Ovary (tissue), 3 donors: ENCODE data around the gene ADPGK.

Experiments
- POLR2A ChIP-seq: fragments of 450-650 bp; IDR thresholded peaks from one replicate; pipeline ENCODE4 v1.6.1; 2017; ENCODE audit warnings: antibody characterized with exemption, mild to moderate bottlenecking, moderate library complexity
- TF ChIP-seq, protein P1 (sequence below), 3 donors: fragments of 450-650 bp in 2 of 3; fragments of 200-600 bp in 1 of 3; IDR thresholded peaks; one replicate each; pipeline versions ENCODE4 v1.5.1 to v1.8.0; 2016 to 2022; ENCODE audit warnings: antibody characterized with exemption in 3 of 3, mild to moderate bottlenecking in 1 of 3
- donor health status: DM: no; HTN: no; CAD: no.

DNA sequence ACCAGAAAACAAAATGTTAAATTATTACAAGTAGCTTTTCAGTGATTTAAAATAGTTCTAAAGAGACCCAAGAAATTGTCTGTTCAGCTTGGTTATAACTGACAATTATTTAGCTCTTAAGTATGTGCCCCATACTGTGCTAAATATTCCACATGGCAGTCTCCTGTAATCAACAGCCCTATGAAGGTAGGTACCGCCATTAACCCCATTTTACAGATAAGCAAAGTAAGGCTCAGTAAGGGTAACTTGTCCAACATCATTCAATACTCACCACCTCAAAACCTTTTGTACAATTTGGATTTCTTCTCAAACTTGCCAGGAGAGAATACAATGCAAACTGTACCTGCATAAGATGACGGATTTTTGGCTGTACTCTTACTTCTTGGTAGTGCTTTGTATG, 33.9 kb downstream of the ADPGK start:
- TF ChIP-seq, protein P1, sequence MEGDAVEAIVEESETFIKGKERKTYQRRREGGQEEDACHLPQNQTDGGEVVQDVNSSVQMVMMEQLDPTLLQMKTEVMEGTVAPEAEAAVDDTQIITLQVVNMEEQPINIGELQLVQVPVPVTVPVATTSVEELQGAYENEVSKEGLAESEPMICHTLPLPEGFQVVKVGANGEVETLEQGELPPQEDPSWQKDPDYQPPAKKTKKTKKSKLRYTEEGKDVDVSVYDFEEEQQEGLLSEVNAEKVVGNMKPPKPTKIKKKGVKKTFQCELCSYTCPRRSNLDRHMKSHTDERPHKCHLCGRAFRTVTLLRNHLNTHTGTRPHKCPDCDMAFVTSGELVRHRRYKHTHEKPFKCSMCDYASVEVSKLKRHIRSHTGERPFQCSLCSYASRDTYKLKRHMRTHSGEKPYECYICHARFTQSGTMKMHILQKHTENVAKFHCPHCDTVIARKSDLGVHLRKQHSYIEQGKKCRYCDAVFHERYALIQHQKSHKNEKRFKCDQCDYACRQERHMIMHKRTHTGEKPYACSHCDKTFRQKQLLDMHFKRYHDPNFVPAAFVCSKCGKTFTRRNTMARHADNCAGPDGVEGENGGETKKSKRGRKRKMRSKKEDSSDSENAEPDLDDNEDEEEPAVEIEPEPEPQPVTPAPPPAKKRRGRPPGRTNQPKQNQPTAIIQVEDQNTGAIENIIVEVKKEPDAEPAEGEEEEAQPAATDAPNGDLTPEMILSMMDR (IDR thresholded peaks at IDR 0.05), result no peak
- TF ChIP-seq POLR2A, result no peak
